NCI-H82 treated with DMSO at 0.1 percent for 48 hours (cell line): ENCODE measurements around the gene SYS1.

ENCODE experiments used
- DNase-seq: peaks from one replicate; lab custom pipeline; 2025; ENCODE audit not compliant: unreplicated experiment; lab: John Stamatoyannopoulos, UW

The SYS1 gene

GRCh38 chr20:45362804-45363610 lies at the start of gene SYS1:
SYS1 (plus strand) TSS chr20:45363156; CDS start chr20:45363532, 376 bp downstream.
- DNase-seq, result peak; percentile 100

GRCh38 chr20:45313943-45314342 lies 49.0 kb upstream of the SYS1 start:
- no peak for DNase-seq

GRCh38 chr20:45315672-45316071 lies 47.3 kb upstream of the SYS1 start:
- no peak for DNase-seq

- no peak for DNase-seq
Measured at GRCh38 chr20:45316150-45317080, 46.5 kb upstream of the SYS1 start.

- no peak for DNase-seq
Measured at GRCh38 chr20:45317826-45318225, 45.1 kb upstream of the SYS1 start.

- no peak for DNase-seq
Measured at GRCh38 chr20:45318386-45318939, 44.5 kb upstream of the SYS1 start.

- DNase-seq, result no peak
Measured at GRCh38 chr20:45318948-45319347, 44.0 kb upstream of the SYS1 start.

- DNase-seq, result no peak
Measured at GRCh38 chr20:45320948-45321595, 41.9 kb upstream of the SYS1 start.

GRCh38 chr20:45322952-45323383 lies 40.0 kb upstream of the SYS1 start:
- DNase-seq, result peak; percentile 28

GRCh38 chr20:45323731-45324130 lies 39.2 kb upstream of the SYS1 start:
- DNase-seq, result no peak

- no peak for DNase-seq
Measured at GRCh38 chr20:45325371-45325770, 37.6 kb upstream of the SYS1 start.

- DNase-seq, result peak; percentile 95
Measured at GRCh38 chr20:45328451-45328850, 34.5 kb upstream of the SYS1 start.

GRCh38 chr20:45329497-45330319 lies 33.2 kb upstream of the SYS1 start:
- no peak for DNase-seq

- no peak for DNase-seq
Measured at GRCh38 chr20:45330476-45330875, 32.5 kb upstream of the SYS1 start.

GRCh38 chr20:45336530-45337366 lies 26.2 kb upstream of the SYS1 start:
- DNase-seq, result no peak

GRCh38 chr20:45337367-45338120 lies 25.4 kb upstream of the SYS1 start:
- DNase-seq, result no peak

- no peak for DNase-seq
Measured at GRCh38 chr20:45338121-45339030, 24.6 kb upstream of the SYS1 start.

- no peak for DNase-seq
Measured at GRCh38 chr20:45339084-45339483, 23.9 kb upstream of the SYS1 start.
